GM10266 (cell line): Measurements from ENCODE around the gene TMEM164.

Experiments used
- DNase-seq: peaks from one replicate; pipeline ENCODE4 v3.0.0; 2012; ENCODE audit errors: extremely low spot score
- TF ChIP-seq, protein P1 (sequence below): IDR thresholded peaks from 2 replicates; pipeline ENCODE4 v1.5.1; 2012; ENCODE audit warnings: mild to moderate bottlenecking, low read depth; ENCODE audit not compliant: control insufficient read depth, insufficient read depth; ENCODE audit errors: missing control alignments

TMEM164 gene

DNA sequence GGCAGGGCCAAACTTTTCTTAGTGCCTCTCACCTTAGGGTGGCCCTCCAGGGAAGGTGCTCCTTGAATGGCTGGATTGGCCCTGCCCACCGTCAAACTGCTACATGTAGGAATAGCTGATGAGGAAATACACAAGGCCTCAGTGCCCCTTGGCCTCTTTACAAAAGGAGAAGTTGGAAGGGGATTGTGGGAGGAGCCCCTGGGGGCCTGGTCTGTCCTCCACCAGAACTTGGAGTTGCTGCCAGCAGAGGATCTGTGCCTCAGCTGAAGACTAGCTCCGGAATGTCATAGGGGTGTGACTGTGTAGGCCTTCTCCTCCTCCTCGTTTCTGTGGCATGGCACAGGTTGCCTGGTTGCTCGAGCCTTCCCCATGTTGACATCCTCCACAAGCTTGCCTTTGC is 172.2 kb downstream of the TMEM164 start:
- TF ChIP-seq, protein P1, sequence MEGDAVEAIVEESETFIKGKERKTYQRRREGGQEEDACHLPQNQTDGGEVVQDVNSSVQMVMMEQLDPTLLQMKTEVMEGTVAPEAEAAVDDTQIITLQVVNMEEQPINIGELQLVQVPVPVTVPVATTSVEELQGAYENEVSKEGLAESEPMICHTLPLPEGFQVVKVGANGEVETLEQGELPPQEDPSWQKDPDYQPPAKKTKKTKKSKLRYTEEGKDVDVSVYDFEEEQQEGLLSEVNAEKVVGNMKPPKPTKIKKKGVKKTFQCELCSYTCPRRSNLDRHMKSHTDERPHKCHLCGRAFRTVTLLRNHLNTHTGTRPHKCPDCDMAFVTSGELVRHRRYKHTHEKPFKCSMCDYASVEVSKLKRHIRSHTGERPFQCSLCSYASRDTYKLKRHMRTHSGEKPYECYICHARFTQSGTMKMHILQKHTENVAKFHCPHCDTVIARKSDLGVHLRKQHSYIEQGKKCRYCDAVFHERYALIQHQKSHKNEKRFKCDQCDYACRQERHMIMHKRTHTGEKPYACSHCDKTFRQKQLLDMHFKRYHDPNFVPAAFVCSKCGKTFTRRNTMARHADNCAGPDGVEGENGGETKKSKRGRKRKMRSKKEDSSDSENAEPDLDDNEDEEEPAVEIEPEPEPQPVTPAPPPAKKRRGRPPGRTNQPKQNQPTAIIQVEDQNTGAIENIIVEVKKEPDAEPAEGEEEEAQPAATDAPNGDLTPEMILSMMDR = no peak
- DNase-seq = no peak

DNA sequence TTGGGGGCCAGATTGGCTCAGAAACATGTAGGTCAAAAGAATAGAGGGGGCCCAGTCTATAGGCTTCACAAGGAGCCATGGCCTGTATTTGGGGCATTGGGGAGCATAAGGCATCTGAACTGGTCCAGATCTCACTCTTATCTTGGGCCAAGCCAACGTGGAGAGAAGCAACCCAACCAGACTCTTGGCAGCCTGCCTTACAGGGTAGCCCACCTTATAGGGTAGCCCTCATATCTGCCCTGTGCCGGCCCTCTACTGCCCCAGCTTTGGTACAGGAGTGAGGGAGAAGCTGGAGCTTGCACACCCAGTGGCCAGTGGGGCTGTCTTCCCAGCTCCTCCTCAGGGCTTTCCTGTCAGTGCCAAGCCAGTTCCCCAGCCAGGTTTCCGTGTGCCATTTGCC is 172.8 kb downstream of the TMEM164 start:
- DNase-seq = no peak
- TF ChIP-seq, protein P1 = no peak

DNA sequence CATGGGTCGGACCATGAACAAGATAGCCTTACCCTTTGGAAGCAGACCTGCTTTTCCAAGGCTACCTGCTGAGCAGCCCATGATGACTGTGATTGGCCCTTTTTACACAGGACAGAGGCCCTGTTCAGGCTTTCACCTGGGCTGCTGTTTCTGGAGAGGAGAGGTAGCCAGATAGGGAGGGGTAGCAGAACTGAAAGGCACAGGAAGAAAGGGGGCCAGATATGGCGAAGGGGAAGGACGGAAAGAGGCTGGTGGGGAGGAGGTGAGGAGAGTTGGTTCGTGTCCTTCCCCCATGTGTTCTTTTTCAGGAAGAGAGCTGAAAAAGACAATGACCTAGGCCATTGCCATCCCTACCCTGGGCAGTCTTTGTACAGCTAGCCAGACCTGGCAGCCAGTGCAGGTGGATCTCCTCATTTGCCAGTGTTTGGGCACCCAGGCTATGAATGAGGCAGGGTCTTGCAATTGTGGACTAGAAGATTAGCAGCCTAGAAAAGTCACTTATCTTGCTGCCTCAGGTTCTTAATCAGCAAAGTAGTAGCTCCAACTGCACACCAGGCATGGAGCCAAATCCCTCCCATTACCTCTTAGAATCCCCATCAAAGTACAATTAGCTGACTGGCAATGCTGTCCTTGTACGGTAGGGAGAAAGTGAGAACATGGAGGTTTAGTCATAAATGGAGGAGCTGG is 175.4 kb downstream of the TMEM164 start:
- TF ChIP-seq, protein P1 = no peak
- no peak for DNase-seq

DNA sequence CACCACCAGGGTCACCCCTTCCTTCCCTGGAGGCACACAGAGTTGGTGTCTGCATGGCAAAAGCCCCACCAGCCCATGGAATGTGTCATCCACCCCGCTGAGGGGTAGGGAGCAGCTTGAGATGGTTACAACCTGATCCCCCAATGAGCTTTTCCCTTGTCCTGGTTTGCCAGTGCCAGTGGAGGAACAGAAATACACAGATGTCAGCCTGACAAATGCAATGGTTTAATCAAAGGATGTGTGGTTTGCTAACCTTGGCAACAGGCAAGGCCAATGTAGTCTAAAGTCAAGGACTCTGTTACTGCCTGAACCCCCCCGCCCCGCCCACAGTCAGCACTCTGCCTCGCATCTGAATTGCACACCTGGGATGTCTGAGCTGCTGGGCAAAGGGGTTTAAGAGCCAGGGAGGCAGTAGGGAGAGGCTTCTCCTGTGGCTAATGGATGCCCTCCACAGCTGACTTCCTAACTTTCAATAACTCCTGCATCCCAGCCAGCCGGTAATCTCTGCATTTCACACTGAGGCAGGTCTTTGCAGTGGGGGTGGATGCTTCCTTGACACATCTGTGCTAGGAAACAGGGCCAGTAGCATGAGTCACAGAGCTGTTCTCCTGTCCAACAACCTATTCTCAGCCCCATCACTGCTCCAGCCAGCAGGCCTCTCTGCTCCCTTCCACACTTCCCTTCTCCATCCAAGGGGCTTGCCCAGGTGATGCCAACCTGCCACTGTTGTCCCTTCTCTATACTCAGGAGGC is 177.4 kb downstream of the TMEM164 start:
- TF ChIP-seq, protein P1 = no peak
- DNase-seq = no peak

DNA sequence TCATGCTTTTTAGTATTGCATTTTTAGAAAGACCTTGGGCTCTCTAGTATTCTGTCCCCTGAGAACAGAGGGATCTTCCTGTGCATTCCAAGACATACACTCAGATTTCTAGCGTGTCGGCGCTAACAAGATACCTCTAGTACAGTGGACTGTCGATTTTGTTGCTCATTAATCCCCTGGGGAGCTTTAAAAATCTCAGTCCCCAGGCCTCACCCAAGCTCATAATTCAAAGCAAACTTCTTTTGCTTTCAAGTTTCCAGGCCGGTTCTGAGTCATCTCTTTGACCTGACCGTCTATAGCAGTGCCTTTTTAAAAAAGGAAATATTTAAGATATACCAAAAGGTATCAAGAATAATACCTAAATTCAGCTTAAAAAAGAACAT is 178.0 kb downstream of the TMEM164 start:
- TF ChIP-seq, protein P1 = no peak
- no peak for DNase-seq

DNA sequence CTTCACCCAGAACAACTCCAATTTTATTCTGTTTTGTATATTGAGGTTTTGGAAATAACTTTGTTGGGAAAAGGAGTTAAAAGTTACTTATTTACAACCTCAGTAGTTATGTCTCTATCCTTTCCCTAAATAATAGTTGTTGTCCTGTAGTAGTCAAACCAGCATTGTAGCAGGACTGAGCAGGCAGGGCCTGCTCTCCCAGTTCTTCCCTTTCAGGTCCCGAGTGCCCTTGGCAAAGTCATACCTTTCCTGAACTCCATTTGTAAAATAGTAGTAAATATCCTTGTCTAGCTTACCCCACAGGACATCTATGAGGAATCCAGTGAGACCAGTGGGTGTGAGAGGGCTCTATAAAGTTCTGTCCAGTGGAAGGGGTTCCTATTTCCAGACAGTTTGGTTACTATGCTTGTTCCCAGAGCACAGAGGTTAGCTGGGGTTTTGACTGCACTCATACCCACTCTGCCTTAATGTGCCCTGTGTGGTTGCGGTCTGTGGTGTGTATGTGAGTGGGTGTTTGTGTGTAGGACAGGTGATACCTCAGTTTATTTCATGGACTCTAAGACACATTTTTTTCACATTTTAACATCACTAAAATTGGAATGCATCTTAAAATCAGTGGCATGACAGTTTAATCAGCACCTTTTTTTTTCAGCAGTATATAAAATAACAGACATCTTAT is 178.7 kb downstream of the TMEM164 start:
- TF ChIP-seq, protein P1 = no peak
- DNase-seq = no peak

DNA sequence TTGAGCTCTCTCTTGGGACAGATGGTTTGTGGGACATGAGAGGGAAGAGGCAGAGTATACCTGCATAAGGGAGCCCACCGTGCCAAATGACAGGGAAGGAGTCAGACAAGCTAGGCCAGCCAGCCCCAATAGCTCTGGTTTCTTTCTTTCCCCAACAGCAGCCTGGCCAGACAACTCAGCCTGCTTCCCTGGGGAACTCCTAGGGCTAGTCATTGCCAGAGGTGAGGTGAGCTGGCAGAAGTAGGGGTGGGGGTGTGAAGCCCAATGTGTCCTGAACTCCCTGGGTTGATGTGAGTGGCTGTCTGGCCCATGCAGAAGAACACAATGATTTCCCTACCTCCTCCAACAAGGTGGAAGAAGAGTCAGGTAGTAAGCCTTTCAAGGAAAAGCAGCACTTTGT is 179.4 kb downstream of the TMEM164 start:
- TF ChIP-seq, protein P1 = no peak
- no peak for DNase-seq
